Measurements from ENCODE around the gene VSIR.

- no peak for TF ChIP-seq CTCF (IDR thresholded peaks at IDR 0.05 in 8 of 11, conservative IDR thresholded peaks at IDR 0.05 in 3 of 11)
- no peak for TF ChIP-seq POLR2A (IDR thresholded peaks at IDR 0.05)
Measured at GRCh38 chr10:71745664-71746250, 27.6 kb downstream of the VSIR start.
